Upper lobe of left lung (tissue), 4 donors: ENCODE measurements around the gene KANSL2.
"Not testable (repeated sequence)": the region's sequence is repeated elsewhere in the genome, so short reads cannot be mapped to it uniquely, and the experiment has no call there.

Source experiments
- EP300 ChIP-seq, 4 donors: sonication (generic); formaldehyde crosslinking; IDR thresholded peaks; one replicate each; pipeline ENCODE4 v1.5.1; 2017; ENCODE audit warnings: antibody characterized with exemption in 4 of 4, control low read depth in 2 of 4
- POLR2A ChIP-seq, 4 donors: fragments of 450-650 bp; IDR thresholded peaks; one replicate each; pipeline ENCODE4 v1.5.1; 2016 to 2017; ENCODE audit warnings: antibody characterized with exemption in 4 of 4, mild to moderate bottlenecking in 2 of 4
- TF ChIP-seq, protein P1 (sequence below), 6 experiments: fragments of 450-650 bp in 4 of 6; fragments of 200-600 bp in 2 of 6; sonication (generic) in 2 of 6; IDR thresholded peaks; one replicate each; pipeline ENCODE4 v1.5.1; 2016 to 2019; ENCODE audit warnings: antibody characterized with exemption in 6 of 6

DNA sequence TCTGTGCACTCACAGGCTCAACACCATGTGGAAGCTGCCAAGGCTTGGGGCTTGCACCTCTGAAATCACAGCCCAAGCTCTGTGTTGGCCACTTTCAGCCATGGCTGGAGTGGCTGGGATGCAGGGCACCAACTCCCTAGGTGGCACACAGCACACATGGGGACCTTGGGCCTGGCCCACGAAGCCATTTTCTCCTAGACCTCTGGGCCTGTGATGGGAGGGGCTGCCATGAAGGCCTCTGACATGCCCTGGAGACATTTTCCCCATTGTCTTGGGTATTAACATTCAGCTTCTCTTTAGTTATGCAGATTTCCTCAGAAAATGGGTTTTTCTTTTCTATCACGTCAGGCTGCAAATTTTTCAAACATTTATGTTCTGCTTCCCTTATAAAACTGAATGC is 38.1 kb upstream of the KANSL2 start:
- TF ChIP-seq, protein P1, sequence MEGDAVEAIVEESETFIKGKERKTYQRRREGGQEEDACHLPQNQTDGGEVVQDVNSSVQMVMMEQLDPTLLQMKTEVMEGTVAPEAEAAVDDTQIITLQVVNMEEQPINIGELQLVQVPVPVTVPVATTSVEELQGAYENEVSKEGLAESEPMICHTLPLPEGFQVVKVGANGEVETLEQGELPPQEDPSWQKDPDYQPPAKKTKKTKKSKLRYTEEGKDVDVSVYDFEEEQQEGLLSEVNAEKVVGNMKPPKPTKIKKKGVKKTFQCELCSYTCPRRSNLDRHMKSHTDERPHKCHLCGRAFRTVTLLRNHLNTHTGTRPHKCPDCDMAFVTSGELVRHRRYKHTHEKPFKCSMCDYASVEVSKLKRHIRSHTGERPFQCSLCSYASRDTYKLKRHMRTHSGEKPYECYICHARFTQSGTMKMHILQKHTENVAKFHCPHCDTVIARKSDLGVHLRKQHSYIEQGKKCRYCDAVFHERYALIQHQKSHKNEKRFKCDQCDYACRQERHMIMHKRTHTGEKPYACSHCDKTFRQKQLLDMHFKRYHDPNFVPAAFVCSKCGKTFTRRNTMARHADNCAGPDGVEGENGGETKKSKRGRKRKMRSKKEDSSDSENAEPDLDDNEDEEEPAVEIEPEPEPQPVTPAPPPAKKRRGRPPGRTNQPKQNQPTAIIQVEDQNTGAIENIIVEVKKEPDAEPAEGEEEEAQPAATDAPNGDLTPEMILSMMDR (IDR thresholded peaks at IDR 0.05): not testable (repeated sequence)
- not testable (repeated sequence) for TF ChIP-seq POLR2A, EP300 (IDR thresholded peaks at IDR 0.05)
